NCI-H2227 (cell line): ENCODE data around the gene KIF27.
A peak's percentile ranks its signal among the peaks of the same experiment; 100 is the strongest.
"Not testable (repeated sequence)": the region's sequence is repeated elsewhere in the genome, so short reads cannot be mapped to it uniquely, and the experiment has no call there.

Source experiments
- DNase-seq: peaks from one replicate; lab custom pipeline; 2025; ENCODE audit not compliant: unreplicated experiment; lab: John Stamatoyannopoulos, UW

KIF27 gene, protein sequence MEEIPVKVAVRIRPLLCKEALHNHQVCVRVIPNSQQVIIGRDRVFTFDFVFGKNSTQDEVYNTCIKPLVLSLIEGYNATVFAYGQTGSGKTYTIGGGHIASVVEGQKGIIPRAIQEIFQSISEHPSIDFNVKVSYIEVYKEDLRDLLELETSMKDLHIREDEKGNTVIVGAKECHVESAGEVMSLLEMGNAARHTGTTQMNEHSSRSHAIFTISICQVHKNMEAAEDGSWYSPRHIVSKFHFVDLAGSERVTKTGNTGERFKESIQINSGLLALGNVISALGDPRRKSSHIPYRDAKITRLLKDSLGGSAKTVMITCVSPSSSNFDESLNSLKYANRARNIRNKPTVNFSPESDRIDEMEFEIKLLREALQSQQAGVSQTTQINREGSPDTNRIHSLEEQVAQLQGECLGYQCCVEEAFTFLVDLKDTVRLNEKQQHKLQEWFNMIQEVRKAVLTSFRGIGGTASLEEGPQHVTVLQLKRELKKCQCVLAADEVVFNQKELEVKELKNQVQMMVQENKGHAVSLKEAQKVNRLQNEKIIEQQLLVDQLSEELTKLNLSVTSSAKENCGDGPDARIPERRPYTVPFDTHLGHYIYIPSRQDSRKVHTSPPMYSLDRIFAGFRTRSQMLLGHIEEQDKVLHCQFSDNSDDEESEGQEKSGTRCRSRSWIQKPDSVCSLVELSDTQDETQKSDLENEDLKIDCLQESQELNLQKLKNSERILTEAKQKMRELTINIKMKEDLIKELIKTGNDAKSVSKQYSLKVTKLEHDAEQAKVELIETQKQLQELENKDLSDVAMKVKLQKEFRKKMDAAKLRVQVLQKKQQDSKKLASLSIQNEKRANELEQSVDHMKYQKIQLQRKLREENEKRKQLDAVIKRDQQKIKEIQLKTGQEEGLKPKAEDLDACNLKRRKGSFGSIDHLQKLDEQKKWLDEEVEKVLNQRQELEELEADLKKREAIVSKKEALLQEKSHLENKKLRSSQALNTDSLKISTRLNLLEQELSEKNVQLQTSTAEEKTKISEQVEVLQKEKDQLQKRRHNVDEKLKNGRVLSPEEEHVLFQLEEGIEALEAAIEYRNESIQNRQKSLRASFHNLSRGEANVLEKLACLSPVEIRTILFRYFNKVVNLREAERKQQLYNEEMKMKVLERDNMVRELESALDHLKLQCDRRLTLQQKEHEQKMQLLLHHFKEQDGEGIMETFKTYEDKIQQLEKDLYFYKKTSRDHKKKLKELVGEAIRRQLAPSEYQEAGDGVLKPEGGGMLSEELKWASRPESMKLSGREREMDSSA (N-terminal part only)

DNA sequence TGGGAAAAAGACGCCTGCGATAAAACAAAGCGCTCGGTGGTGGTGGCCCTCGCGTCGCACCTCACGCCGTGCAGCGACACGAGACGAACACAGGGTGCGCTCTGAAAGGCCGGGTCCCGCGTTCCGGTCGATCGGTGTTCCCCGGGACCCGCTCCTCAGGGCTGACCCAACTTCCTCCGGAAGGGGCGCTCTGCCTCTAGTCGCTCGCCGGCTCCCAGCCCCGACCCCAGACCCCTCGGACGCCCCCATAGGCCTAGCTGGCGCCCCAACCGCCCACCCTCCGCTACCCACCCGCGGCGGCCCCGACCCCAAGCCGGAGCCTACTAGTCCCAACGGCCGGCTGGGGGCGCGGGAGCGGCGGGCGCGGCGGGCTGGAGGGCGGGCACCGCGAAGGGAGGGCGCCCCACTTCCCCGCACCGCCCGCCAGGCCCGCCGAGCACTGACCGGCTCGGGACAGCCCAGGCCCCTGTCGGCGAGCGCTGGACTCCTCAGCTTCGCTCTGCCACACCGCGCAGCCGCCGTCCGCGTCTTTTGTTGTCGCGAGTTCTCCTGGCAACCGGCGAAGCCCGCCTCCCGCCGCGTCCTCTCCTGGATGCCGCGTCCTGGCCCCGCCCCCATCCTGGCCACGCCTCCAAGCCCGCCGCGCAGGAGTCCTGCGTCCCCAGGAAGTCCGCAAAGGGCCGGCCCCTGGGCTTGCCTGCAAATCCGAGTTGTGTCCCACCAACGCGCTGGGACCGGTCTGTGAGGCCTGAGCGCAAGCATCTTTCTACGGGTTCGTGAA lies at the start of gene KIF27:
Gene KIF27, minus strand, starts transcription at position 506 of the 781 bp plus-strand sequence. CDS start 5,841 bp downstream, outside the sequence.
- peak; percentile 96 for DNase-seq

DNA sequence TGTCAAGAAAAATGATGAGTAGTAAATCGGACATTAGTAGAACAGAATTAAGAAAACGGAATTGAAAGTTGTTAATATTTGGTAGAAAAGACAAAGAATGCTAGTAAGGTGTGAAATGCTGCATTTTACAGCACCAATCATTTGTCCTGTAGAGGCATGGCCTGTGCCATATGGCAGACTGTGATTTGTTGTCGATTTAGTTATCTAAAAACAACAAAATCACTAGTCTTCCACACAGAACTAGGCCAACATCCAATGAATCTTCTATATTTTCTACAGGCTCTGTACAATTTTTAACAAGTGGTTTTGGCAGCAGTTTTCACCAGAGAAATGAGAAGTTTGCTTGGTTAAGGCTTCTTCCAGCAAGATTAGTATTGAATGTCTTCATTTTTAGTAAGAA lies 48.4 kb upstream of the KIF27 start:
- no peak for DNase-seq

DNA sequence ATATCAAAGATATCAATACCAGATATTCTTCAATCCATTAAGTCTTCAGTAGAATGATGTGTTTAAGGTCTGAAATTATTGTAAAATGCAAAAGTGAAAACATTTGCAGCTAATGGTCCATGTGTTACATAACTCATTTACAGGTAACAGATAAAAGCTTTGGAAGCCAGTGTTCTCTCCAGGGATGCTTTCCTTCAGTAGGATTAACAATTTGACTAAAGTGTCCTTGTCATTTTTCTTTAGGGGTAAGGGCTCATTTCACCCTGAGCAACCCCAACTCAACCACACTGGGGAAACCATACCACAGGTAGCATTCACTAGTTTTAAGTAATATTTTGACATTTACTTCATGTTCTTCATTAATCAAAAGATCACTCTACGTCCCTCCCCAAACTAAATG lies 45.8 kb upstream of the KIF27 start:
- no peak for DNase-seq

DNA sequence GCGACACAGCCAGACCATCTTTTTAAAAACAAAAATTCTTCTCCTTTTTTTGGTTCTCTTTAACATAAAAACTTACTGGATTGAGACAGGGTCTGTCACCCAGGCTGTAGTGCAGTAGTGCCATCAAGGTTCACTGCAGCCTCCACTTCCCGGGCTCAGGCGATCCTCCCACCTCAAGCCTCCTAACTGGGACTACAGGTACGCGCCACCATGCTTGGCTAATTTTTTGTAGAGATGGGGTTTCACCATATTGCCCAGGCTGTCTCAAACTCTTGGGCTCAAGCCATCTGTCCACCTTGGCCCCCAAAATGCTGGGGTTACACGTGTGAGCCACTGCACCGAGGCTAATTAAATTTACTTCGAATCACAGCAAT lies 45.0 kb upstream of the KIF27 start:
- DNase-seq = no peak

GRCh38 chr9:83965350-83966208 lies 44.3 kb upstream of the KIF27 start:
- DNase-seq = peak; percentile 19

DNA sequence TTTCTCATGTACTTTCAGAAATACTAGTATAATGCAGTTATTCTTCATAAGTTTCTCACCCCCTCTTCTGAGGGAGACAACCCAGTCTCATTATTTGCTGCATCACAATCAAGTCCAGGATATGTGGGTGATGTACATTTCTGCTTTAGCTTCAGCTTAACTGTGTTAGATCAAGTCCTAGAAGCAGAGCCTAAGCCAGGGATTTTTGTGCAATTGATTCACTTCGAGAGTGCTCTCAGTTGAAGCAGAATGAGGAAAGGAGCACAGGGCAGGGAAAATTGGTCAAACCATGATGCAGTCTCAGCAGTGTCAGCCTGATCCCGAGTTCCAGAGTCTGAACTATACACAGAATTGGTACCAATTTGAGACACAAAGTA lies 43.7 kb upstream of the KIF27 start:
- DNase-seq = no peak

- no peak for DNase-seq
Measured at GRCh38 chr9:83962165-83962564, 40.9 kb upstream of the KIF27 start.

GRCh38 chr9:83960991-83961390 lies 39.8 kb upstream of the KIF27 start:
- DNase-seq = no peak

- DNase-seq = no peak
Measured at GRCh38 chr9:83959061-83959460, 37.8 kb upstream of the KIF27 start.

DNA sequence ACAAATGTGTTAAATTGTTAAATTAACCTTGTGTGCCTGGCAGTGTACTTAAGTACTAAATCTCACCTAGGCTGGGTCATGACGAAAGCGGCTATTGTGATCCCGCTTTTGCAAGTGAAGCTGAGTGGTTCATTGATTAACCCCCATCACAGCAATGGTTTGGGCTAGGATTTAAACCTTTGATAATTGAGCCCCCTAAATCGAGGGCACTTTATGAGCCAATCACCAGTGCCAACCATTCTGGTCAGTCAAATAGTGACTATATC lies 35.9 kb upstream of the KIF27 start:
- no peak for DNase-seq

GRCh38 chr9:83956436-83957247 lies 35.4 kb upstream of the KIF27 start:
- peak; percentile 78 for DNase-seq

- DNase-seq = peak; percentile 19
Measured at GRCh38 chr9:83956086-83956435, 34.8 kb upstream of the KIF27 start.

DNA sequence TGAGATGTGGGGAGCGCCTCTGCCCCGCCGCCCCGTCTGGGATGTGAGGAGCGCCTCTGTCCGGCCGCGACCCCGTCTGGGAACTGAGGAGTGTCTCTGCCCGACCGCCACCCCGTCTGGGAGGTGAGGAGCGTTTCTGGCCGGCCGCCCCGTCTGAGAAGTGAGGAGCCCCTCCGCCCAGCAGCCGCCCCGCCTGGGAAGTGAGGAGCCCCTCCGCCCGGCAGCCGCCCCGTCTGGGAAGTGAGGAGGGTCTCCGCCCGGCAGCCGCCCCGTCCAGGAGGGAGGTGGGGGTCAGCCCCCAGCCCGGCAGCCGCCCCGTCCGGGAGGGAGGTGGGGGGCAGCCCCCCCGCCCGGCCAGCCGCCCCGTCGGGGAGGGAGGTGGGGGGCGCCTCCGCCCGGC lies 26.9 kb upstream of the KIF27 start:
- DNase-seq = not testable (repeated sequence)

DNA sequence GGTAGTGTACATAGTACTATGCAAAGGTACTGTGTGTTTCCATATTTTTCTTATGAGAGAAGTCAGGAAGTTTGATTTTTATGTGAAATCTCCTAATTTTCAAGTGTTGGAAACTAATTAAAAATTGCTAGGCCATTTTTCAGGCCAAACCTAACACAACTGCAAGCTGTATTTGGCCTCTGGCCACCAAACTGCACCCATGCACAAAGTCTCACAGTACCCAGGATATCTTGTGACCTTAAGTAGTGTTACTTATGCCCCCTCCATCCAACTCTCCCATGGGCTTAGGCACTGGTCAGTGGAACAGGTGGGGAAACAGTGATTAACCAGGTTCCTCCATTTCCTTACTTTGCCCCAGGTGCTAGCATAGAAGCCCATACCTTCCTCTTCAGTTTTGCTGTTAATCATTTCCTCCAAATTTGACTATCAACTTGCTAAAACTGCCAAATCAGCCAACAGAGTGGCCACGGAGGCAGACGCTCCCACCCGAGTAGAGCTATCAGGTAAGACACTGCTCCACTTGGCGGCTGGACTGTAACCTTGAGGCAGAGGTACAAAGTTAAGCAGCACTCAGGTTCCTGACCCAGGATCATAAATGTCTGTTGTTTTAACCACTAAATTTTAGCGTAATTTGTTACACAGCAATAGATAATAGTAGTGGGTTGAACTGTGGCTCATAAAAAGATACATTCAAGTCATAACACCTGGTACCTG lies 19.5 kb upstream of the KIF27 start:
- DNase-seq = no peak

- peak; percentile 82 for DNase-seq
Measured at GRCh38 chr9:83937861-83938455, 16.7 kb upstream of the KIF27 start.

DNA sequence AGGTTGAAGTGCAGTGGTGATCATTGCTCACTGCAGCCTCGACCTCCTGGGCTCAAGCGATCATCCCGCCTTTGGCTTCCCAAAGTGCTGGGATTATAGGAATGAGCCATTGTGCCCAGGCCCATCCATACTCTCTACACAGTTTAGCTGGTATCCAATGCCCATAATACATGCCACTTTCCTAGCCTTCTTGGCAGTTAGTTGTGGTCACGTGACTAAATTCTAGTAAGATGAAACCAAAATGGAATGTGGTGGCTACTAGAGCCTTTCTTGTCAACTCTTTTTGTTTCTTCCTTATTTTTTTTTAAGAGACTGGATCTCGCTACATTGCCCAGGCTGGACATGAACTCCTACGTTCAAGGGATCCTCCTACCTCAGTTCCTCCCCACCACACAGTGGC lies 15.3 kb upstream of the KIF27 start:
- DNase-seq = no peak

- DNase-seq = no peak
Measured at GRCh38 chr9:83935276-83935935, 14.2 kb upstream of the KIF27 start.
